ENCODE data around the gene PER2. TPM values are rescaled to one million over a fixed set of nuclear protein-coding genes. Genes with fewer than 3 reads are reported as not detected.

PER2 gene
- 2.9 to 4.6 TPM (median 3.6 TPM) in 5 replicates for total RNA-seq (2022; extraction: Qiagen RNA extraction; ENCODE audit: low read depth)

GRCh38 chr2:238287737-238288649 is at the start of gene PER2:
Gene PER2, minus strand, starts transcription at chr2:238288610. Its CDS starts 10,674 bp downstream, at chr2:238277936.

GRCh38 chr2:238320246-238320647 is 31.8 kb upstream of the PER2 start, which contains the start of gene TRAF3IP1:
Gene TRAF3IP1, plus strand, starts transcription at chr2:238320518. Its CDS starts 145 bp downstream, at chr2:238320663.

GRCh38 chr2:238239863-238240756 is 48.3 kb downstream of the PER2 start, which contains the start of gene HES6:
Gene HES6, minus strand, starts transcription at chr2:238240038. Its CDS starts 133 bp downstream, at chr2:238239905.

GRCh38 chr2:238203094-238203972 is 85.1 kb downstream of the PER2 start, which contains the start of gene ILKAP:
Gene ILKAP, minus strand, starts transcription at chr2:238203695. Its CDS starts 142 bp downstream, at chr2:238203553.

Other genes starting within 250 kb of the PER2 start
- gene SCLY, start 227.6 kb downstream of the PER2 start, total RNA-seq (2022; extraction: Qiagen RNA extraction; ENCODE audit: low read depth): 16.8 to 23.4 TPM (median 21.1 TPM) in 5 replicates
- gene ESPNL, start 188.3 kb downstream of the PER2 start, total RNA-seq (2022; extraction: Qiagen RNA extraction; ENCODE audit: low read depth): 0.07 to 0.35 TPM (median 0.28 TPM) in 5 replicates
- 0.10 to 0.22 TPM (median 0.14 TPM) in 5 replicates for gene KLHL30, start 149.9 kb downstream of the PER2 start, total RNA-seq (2022; extraction: Qiagen RNA extraction; ENCODE audit: low read depth)
- 6.1 to 10.0 TPM (median 8.4 TPM) in 5 replicates for gene ERFE, start 129.6 kb downstream of the PER2 start, total RNA-seq (2022; extraction: Qiagen RNA extraction; ENCODE audit: low read depth)
- gene ILKAP, start 84.9 kb downstream of the PER2 start, total RNA-seq (2022; extraction: Qiagen RNA extraction; ENCODE audit: low read depth): 35.5 to 45.5 TPM (median 40.9 TPM) in 5 replicates
- 8.2 to 16.4 TPM (median 13.9 TPM) in 5 replicates for gene HES6, start 48.6 kb downstream of the PER2 start, total RNA-seq (2022; extraction: Qiagen RNA extraction; ENCODE audit: low read depth)
- 12.1 to 17.6 TPM (median 12.7 TPM) in 5 replicates for gene TRAF3IP1, start 31.9 kb upstream of the PER2 start, total RNA-seq (2022; extraction: Qiagen RNA extraction; ENCODE audit: low read depth)
- gene ASB1, start 138.3 kb upstream of the PER2 start, total RNA-seq (2022; extraction: Qiagen RNA extraction; ENCODE audit: low read depth): 45.6 to 58.8 TPM (median 51.3 TPM) in 5 replicates

Measured in A549 treated with RU486 at 1 μM for 4 hours (cell line).